Erythroblast (primary cell): Measurements from ENCODE around the gene THSD7A.

Source experiments
- GATA1 ChIP-seq: IDR thresholded peaks from 2 replicates; pipeline ENCODE4 v1.6.1; 2011; ENCODE audit warnings: low read depth, mild to moderate bottlenecking, control low read depth, low read length, moderate library complexity
- POLR2A ChIP-seq: IDR thresholded peaks from 2 replicates; pipeline ENCODE4 v1.6.1; 2011; ENCODE audit warnings: mild to moderate bottlenecking, low read length

GRCh38 chr7:11743548-11743947 is 88.5 kb downstream of the THSD7A start:
- TF ChIP-seq POLR2A (no peak), GATA1 (no peak)
